Measurements from ENCODE around the gene PTPN13.

GRCh38 chr4:86592553-86593249 lies 1.4 kb upstream of the PTPN13 start:
- TF ChIP-seq, protein P1, sequence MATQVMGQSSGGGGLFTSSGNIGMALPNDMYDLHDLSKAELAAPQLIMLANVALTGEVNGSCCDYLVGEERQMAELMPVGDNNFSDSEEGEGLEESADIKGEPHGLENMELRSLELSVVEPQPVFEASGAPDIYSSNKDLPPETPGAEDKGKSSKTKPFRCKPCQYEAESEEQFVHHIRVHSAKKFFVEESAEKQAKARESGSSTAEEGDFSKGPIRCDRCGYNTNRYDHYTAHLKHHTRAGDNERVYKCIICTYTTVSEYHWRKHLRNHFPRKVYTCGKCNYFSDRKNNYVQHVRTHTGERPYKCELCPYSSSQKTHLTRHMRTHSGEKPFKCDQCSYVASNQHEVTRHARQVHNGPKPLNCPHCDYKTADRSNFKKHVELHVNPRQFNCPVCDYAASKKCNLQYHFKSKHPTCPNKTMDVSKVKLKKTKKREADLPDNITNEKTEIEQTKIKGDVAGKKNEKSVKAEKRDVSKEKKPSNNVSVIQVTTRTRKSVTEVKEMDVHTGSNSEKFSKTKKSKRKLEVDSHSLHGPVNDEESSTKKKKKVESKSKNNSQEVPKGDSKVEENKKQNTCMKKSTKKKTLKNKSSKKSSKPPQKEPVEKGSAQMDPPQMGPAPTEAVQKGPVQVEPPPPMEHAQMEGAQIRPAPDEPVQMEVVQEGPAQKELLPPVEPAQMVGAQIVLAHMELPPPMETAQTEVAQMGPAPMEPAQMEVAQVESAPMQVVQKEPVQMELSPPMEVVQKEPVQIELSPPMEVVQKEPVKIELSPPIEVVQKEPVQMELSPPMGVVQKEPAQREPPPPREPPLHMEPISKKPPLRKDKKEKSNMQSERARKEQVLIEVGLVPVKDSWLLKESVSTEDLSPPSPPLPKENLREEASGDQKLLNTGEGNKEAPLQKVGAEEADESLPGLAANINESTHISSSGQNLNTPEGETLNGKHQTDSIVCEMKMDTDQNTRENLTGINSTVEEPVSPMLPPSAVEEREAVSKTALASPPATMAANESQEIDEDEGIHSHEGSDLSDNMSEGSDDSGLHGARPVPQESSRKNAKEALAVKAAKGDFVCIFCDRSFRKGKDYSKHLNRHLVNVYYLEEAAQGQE (IDR thresholded peaks at IDR 0.05) = no peak
- TF ChIP-seq, protein P2, sequence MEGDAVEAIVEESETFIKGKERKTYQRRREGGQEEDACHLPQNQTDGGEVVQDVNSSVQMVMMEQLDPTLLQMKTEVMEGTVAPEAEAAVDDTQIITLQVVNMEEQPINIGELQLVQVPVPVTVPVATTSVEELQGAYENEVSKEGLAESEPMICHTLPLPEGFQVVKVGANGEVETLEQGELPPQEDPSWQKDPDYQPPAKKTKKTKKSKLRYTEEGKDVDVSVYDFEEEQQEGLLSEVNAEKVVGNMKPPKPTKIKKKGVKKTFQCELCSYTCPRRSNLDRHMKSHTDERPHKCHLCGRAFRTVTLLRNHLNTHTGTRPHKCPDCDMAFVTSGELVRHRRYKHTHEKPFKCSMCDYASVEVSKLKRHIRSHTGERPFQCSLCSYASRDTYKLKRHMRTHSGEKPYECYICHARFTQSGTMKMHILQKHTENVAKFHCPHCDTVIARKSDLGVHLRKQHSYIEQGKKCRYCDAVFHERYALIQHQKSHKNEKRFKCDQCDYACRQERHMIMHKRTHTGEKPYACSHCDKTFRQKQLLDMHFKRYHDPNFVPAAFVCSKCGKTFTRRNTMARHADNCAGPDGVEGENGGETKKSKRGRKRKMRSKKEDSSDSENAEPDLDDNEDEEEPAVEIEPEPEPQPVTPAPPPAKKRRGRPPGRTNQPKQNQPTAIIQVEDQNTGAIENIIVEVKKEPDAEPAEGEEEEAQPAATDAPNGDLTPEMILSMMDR (IDR thresholded peaks at IDR 0.05; ENCODE audit: low read depth, low read length, missing input control) = no peak
- TF ChIP-seq SP1 (IDR thresholded peaks at IDR 0.05) (no peak), GABPA (IDR thresholded peaks at IDR 0.05 in 1 of 2, conservative IDR thresholded peaks at IDR 0.05 in 1 of 2) (no peak)

Measured in liver (tissue), 3 donors.